ENCODE measurements around the gene ADA.

- TF ChIP-seq, protein P1, sequence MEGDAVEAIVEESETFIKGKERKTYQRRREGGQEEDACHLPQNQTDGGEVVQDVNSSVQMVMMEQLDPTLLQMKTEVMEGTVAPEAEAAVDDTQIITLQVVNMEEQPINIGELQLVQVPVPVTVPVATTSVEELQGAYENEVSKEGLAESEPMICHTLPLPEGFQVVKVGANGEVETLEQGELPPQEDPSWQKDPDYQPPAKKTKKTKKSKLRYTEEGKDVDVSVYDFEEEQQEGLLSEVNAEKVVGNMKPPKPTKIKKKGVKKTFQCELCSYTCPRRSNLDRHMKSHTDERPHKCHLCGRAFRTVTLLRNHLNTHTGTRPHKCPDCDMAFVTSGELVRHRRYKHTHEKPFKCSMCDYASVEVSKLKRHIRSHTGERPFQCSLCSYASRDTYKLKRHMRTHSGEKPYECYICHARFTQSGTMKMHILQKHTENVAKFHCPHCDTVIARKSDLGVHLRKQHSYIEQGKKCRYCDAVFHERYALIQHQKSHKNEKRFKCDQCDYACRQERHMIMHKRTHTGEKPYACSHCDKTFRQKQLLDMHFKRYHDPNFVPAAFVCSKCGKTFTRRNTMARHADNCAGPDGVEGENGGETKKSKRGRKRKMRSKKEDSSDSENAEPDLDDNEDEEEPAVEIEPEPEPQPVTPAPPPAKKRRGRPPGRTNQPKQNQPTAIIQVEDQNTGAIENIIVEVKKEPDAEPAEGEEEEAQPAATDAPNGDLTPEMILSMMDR (IDR thresholded peaks at IDR 0.05 in 4 of 5, conservative IDR thresholded peaks at IDR 0.05 in 1 of 5) = no peak
- no peak for TF ChIP-seq POLR2A (IDR thresholded peaks at IDR 0.05)
These were observed 27.6 kb upstream of the ADA start for GRCh38 chr20:44678990-44679611.
